NT2/D1 (cell line): ENCODE measurements around the gene NRXN3.

ENCODE experiments used
- DNase-seq: peaks from one replicate; pipeline ENCODE4 v3.0.0-alpha.2; 2011; ENCODE audit warnings: low read depth, low spot score
- H3K27me3 ChIP-seq: 2 replicates; pipeline ENCODE4 v1.6.0; 2011; ENCODE audit warnings: mild to moderate bottlenecking; ENCODE audit not compliant: insufficient read length, insufficient read depth
- H3K36me3 ChIP-seq: 2 replicates; pipeline ENCODE4 v1.6.1; 2011; ENCODE audit warnings: mild to moderate bottlenecking, low read length, mixed read lengths; ENCODE audit not compliant: insufficient read depth, insufficient read length
- H3K4me1 ChIP-seq: 2 replicates; pipeline ENCODE4 v1.5.1; 2011; ENCODE audit not compliant: insufficient read depth, insufficient read length
- H3K4me3 ChIP-seq: 2 replicates; pipeline ENCODE4 v1.5.1; 2011; ENCODE audit warnings: low read depth; ENCODE audit not compliant: insufficient read length
- H3K9ac ChIP-seq: 2 replicates; pipeline ENCODE4 v1.6.0; 2011; ENCODE audit warnings: low read depth; ENCODE audit not compliant: insufficient read length
- H3K9me3 ChIP-seq: 2 replicates; pipeline ENCODE4 v1.5.1; 2011; ENCODE audit warnings: mild to moderate bottlenecking, low read length; ENCODE audit not compliant: insufficient read depth
- SUZ12 ChIP-seq: IDR thresholded peaks from 2 replicates; pipeline ENCODE4 v1.6.1; 2011; ENCODE audit not compliant: insufficient read length, insufficient read depth; ENCODE audit errors: extremely low read depth
- YY1 ChIP-seq: IDR thresholded peaks from 2 replicates; pipeline ENCODE4 v1.6.1; 2011; ENCODE audit not compliant: insufficient read length, insufficient read depth
- ZNF274 ChIP-seq: IDR thresholded peaks from 2 replicates; pipeline ENCODE4 v1.6.1; 2011; ENCODE audit warnings: mild to moderate bottlenecking, low read depth, low read length

Gene NRXN3

DNA sequence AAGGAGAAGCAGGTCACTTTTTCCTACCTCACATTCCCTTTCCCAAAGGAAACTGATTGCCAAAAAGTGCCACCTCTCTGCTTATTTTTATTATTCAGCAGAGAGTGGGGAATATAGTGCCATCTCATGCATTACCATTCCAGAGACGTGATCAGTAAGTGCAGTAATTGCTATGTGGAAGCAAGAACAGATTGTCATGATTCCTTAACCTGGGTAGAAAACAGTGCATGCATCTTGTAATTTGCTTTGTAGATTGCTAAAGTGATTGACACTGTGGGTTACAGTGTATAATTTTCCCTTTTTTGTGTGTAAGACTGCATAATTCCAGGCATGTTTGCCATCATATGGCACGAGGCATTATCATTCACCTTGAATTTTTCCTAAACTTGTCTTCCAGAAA, 1708.6 kb downstream of the NRXN3 start:
- Histone ChIP-seq H3K36me3 (no peaks in the 10 kb centered on the region), H3K9ac (no peak overlapping the region), H3K9me3 (no peaks in the 10 kb centered on the region), H3K27me3 (no peaks in the 10 kb centered on the region), H3K4me3 (no peak overlapping the region), H3K4me1 (no peaks in the 10 kb centered on the region)
- DNase-seq: no peak
- TF ChIP-seq SUZ12: no peak

GRCh38 chr14:79881299-79881698, 1711.1 kb downstream of the NRXN3 start:
- H3K9ac ChIP-seq: no peak overlapping the region
- no peaks in the 10 kb centered on the region for H3K36me3 ChIP-seq
- DNase-seq: no peak
- no peaks in the 10 kb centered on the region for H3K27me3 ChIP-seq
- no peaks in the 10 kb centered on the region for H3K4me1 ChIP-seq
- no peak overlapping the region for H3K4me3 ChIP-seq
- no peaks in the 10 kb centered on the region for H3K9me3 ChIP-seq
- TF ChIP-seq ZNF274 (no peak), YY1 (no peak), SUZ12 (no peak)

- DNase-seq: no peak
- Histone ChIP-seq H3K27me3 (no peaks in the 10 kb centered on the region), H3K4me3 (no peak overlapping the region), H3K36me3 (no peaks in the 10 kb centered on the region), H3K9ac (no peak overlapping the region), H3K4me1 (no peaks in the 10 kb centered on the region), H3K9me3 (no peaks in the 10 kb centered on the region)
- TF ChIP-seq SUZ12 (no peak), YY1 (no peak), ZNF274 (no peak)
Observed at GRCh38 chr14:79890527-79890926, 1720.4 kb downstream of the NRXN3 start.

DNA sequence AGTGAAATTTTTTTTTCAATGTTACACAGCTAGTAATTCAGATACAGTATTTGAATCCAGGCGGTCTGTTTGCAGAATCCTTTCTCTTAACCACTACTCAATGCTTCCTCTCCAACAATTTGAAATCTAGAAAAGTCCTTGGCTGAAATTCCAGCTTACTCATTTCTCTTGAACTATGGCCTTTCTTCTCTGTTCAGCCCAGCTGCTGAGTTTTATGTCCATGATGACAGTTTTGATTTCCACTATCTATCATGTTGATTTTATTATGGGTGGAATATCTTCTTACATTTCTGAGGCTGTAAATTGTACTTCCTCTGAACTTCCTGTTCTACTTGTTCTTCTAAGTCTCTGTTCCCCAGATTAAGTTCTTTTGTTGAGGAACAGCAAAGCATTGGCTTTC, 1725.8 kb downstream of the NRXN3 start:
- DNase-seq: no peak
- no peaks in the 10 kb centered on the region for H3K36me3 ChIP-seq
- no peaks in the 10 kb centered on the region for H3K4me1 ChIP-seq
- no peaks in the 10 kb centered on the region for H3K27me3 ChIP-seq
- no peaks in the 10 kb centered on the region for H3K9me3 ChIP-seq
- H3K9ac ChIP-seq: no peak overlapping the region
- H3K4me3 ChIP-seq: no peak overlapping the region
- TF ChIP-seq SUZ12 (no peak), ZNF274 (no peak), YY1 (no peak)

GRCh38 chr14:79899610-79900009, 1729.4 kb downstream of the NRXN3 start:
- no peak overlapping the region for H3K9ac ChIP-seq
- no peaks in the 10 kb centered on the region for H3K9me3 ChIP-seq
- TF ChIP-seq SUZ12: no peak
- TF ChIP-seq ZNF274: no peak
- DNase-seq: no peak
- no peaks in the 10 kb centered on the region for H3K36me3 ChIP-seq
- H3K27me3 ChIP-seq: no peaks in the 10 kb centered on the region
- no peak overlapping the region for H3K4me3 ChIP-seq
- H3K4me1 ChIP-seq: no peaks in the 10 kb centered on the region

DNA sequence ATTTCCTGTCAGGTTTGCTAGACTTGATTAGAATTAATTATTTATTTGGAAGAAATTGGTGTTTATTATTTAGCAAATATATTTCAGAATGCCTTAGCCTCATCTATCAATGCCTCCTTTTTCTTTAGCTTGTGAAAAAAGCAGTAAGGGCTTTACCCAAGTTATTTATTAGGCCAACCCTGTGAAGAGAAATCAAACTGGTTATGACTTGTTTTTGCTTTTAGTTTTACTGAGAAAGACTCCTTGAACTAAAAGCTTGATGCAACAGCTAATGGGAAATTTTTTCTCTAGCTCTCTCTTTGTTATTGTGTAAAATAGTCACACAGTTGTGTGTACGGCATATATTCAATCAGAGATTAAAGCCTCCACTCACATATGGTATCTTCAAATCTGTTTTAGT, 1734.3 kb downstream of the NRXN3 start:
- H3K4me3 ChIP-seq: no peak overlapping the region
- H3K9ac ChIP-seq: no peak overlapping the region
- no peaks in the 10 kb centered on the region for H3K4me1 ChIP-seq
- no peaks in the 10 kb centered on the region for H3K27me3 ChIP-seq
- no peak for DNase-seq
- H3K9me3 ChIP-seq: no peaks in the 10 kb centered on the region
- no peaks in the 10 kb centered on the region for H3K36me3 ChIP-seq
- TF ChIP-seq SUZ12: no peak
- TF ChIP-seq YY1: no peak
- TF ChIP-seq ZNF274: no peak

GRCh38 chr14:79906994-79907393, 1736.8 kb downstream of the NRXN3 start:
- no peak for DNase-seq
- no peaks in the 10 kb centered on the region for H3K9me3 ChIP-seq
- H3K4me1 ChIP-seq: no peaks in the 10 kb centered on the region
- no peak for TF ChIP-seq SUZ12
- no peak for TF ChIP-seq ZNF274
- no peak for TF ChIP-seq YY1
- no peak overlapping the region for H3K9ac ChIP-seq
- H3K36me3 ChIP-seq: no peaks in the 10 kb centered on the region
- H3K27me3 ChIP-seq: no peaks in the 10 kb centered on the region
- H3K4me3 ChIP-seq: no peak overlapping the region

DNA sequence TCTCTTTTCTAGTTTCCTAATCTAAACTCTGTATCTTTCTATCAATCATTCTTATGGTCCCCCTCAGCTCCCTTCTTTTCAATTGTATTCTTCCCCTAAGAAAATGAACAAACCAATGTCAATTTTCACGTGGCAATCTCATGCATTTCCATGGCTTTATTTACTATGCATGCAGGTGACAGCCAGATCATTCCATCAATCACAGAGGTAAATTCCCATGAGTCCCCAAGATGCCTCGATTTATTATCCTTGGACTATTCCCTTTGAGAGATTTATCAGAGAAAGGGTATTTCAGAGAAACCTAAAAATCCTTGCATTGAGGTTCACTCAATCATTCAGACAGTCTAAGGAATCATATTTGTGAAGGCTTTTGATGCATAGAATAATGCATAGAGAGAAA, 1739.9 kb downstream of the NRXN3 start:
- H3K4me3 ChIP-seq: no peak overlapping the region
- no peaks in the 10 kb centered on the region for H3K4me1 ChIP-seq
- no peak for TF ChIP-seq ZNF274
- no peak overlapping the region for H3K9ac ChIP-seq
- DNase-seq: no peak
- H3K27me3 ChIP-seq: no peaks in the 10 kb centered on the region
- no peaks in the 10 kb centered on the region for H3K36me3 ChIP-seq
- H3K9me3 ChIP-seq: peaks cover 7% of the 10 kb centered on the region; the same call in 1 of the 2 replicates
